Progenitor cell of endocrine pancreas (in vitro differentiated cells): ENCODE results near the gene ESR2. TPM values are rescaled to one million over a fixed set of nuclear protein-coding genes. Genes with fewer than 3 reads are reported as not detected.
A peak's percentile ranks its signal among the peaks of the same experiment; 100 is the strongest.

Experiments
- DNase-seq: peaks from one replicate; pipeline ENCODE4 v3.0.0; 2021; ENCODE audit warnings: low spot score; ENCODE audit not compliant: unreplicated experiment
- H3K27ac Mint-ChIP-seq: 2 replicates; pipeline ENCODE4 v1.8.0; 2021; ENCODE audit warnings: mild to moderate bottlenecking, moderate library complexity, mixed read lengths
- H3K27me3 Mint-ChIP-seq: 2 replicates; pipeline ENCODE4 v1.8.0; 2021; ENCODE audit warnings: mixed read lengths
- H3K36me3 Mint-ChIP-seq: 2 replicates; pipeline ENCODE4 v1.8.0; 2022; ENCODE audit warnings: mixed read lengths; ENCODE audit not compliant: insufficient read depth
- H3K4me1 Mint-ChIP-seq: 2 replicates; pipeline ENCODE4 v1.8.0; 2021; ENCODE audit warnings: low read depth, mixed read lengths
- H3K4me3 Mint-ChIP-seq: 2 replicates; pipeline ENCODE4 v1.8.0; 2021; ENCODE audit warnings: low read depth, mild to moderate bottlenecking, moderate library complexity, mixed read lengths
- H3K9me3 Mint-ChIP-seq: 2 replicates; pipeline ENCODE4 v1.8.0; 2021; ENCODE audit warnings: low read depth, mixed read lengths
- CTCF ChIP-seq: fragments of 200-600 bp; sonication (generic); IDR thresholded peaks from one replicate; pipeline ENCODE4 v1.5.0; 2021; ENCODE audit warnings: antibody characterized with exemption, mild to moderate bottlenecking; ENCODE audit not compliant: unreplicated experiment
- total RNA-seq: library from RNA; stranded (reverse); gene quantifications from 2 replicates; pipeline ENCODE4 v1.2.1, GENCODE V29; 2021

ESR2 gene
- total RNA-seq, 1 donor from 2014 or later: 0.29 TPM

GRCh38 chr14:64158608-64159007 is 135.6 kb downstream of the ESR2 start:
- Mint-ChIP-seq H3K9me3 (no peaks in the 10 kb centered on the region), H3K27me3 (no peaks in the 10 kb centered on the region), H3K4me1 (no peaks in the 10 kb centered on the region), H3K27ac (no peak overlapping the region), H3K4me3 (no peak overlapping the region), H3K36me3 (peaks cover 27% of the 10 kb centered on the region)
- no peak for TF ChIP-seq CTCF
- DNase-seq: no peak

GRCh38 chr14:64149921-64150320 is 144.2 kb downstream of the ESR2 start:
- H3K9me3 Mint-ChIP-seq: no peaks in the 10 kb centered on the region
- H3K4me1 Mint-ChIP-seq: no peaks in the 10 kb centered on the region
- DNase-seq: no peak
- TF ChIP-seq CTCF: no peak
- no peak overlapping the region for H3K27ac Mint-ChIP-seq
- no peak overlapping the region for H3K4me3 Mint-ChIP-seq
- peaks cover 15% of the 10 kb centered on the region for H3K36me3 Mint-ChIP-seq
- H3K27me3 Mint-ChIP-seq: no peaks in the 10 kb centered on the region

- peak overlapping the region; percentile 59 for H3K27ac Mint-ChIP-seq
- TF ChIP-seq CTCF: no peak
- no peaks in the 10 kb centered on the region for H3K9me3 Mint-ChIP-seq
- peaks cover 15% of the 10 kb centered on the region for H3K36me3 Mint-ChIP-seq
- H3K4me1 Mint-ChIP-seq: no peaks in the 10 kb centered on the region
- H3K27me3 Mint-ChIP-seq: no peaks in the 10 kb centered on the region
- no peak overlapping the region for H3K4me3 Mint-ChIP-seq
- DNase-seq: no peak
Observed at GRCh38 chr14:64147126-64147790, 146.9 kb downstream of the ESR2 start.

GRCh38 chr14:64137657-64138290 is 156.4 kb downstream of the ESR2 start:
- TF ChIP-seq CTCF: no peak
- peaks cover 24% of the 10 kb centered on the region for H3K36me3 Mint-ChIP-seq
- H3K4me1 Mint-ChIP-seq: peaks cover 2% of the 10 kb centered on the region
- no peak for DNase-seq
- H3K4me3 Mint-ChIP-seq: no peak overlapping the region
- H3K27me3 Mint-ChIP-seq: no peaks in the 10 kb centered on the region
- no peaks in the 10 kb centered on the region for H3K9me3 Mint-ChIP-seq
- H3K27ac Mint-ChIP-seq: no peak overlapping the region

- Mint-ChIP-seq H3K4me1 (no peaks in the 10 kb centered on the region), H3K27me3 (no peaks in the 10 kb centered on the region), H3K9me3 (no peaks in the 10 kb centered on the region), H3K27ac (no peak overlapping the region), H3K4me3 (no peak overlapping the region), H3K36me3 (peaks cover 34% of the 10 kb centered on the region)
- TF ChIP-seq CTCF: no peak
- DNase-seq: no peak
Observed at GRCh38 chr14:64126548-64126947, 167.6 kb downstream of the ESR2 start.
